Common myeloid progenitor, CD34-positive (primary cell): ENCODE data around the gene CTU1.

ENCODE experiments used
- CTCF ChIA-PET: fragments of 350-600 bp; sonication (Branson Sonifier 250); formaldehyde crosslinking; loops from one replicate; lab custom pipeline; 2021; ENCODE audit warnings: antibody characterized with exemption; lab: Charles Lee
- POLR2A ChIA-PET: fragments of 350-600 bp; sonication (Branson Sonifier 250); formaldehyde crosslinking; loops from one replicate; lab custom pipeline; 2021; ENCODE audit warnings: antibody characterized with exemption; lab: Charles Lee
- DNase-seq, 3 donors: peaks; one replicate each; pipeline versions ENCODE4 v3.0.0 to v3.0.0-alpha.2; 2013
- H3K27ac ChIP-seq, 2 experiments: 1 replicate in 1 of 2; 2 replicates in 1 of 2; pipeline ENCODE4 v1.7.0; 2013; ENCODE audit warnings: inconsistent platforms in 2 of 2, low read length in 2 of 2, mild to moderate bottlenecking in 2 of 2, low read depth in 1 of 2, moderate library complexity in 1 of 2; ENCODE audit not compliant: severe bottlenecking in 2 of 2, insufficient read depth in 1 of 2, poor library complexity in 1 of 2
- H3K27me3 ChIP-seq, 5 experiments: replicated peaks in 2 of 5; 1 replicate in 3 of 5; 2 replicates in 2 of 5; pipeline versions ENCODE4 v1.6.1 to v1.7.0; 2013; ENCODE audit warnings: low read length in 4 of 5, mild to moderate bottlenecking in 2 of 5, moderate library complexity in 2 of 5, inconsistent platforms in 1 of 5; ENCODE audit not compliant: insufficient read depth in 5 of 5, control insufficient read depth in 4 of 5
- H3K36me3 ChIP-seq, 4 experiments: 1 replicate in 2 of 4; 2 replicates in 2 of 4; pipeline versions ENCODE4 v1.6.1 to v1.7.0; 2013; ENCODE audit warnings: low read length in 3 of 4, control low read depth in 1 of 4, mild to moderate bottlenecking in 1 of 4; ENCODE audit not compliant: control insufficient read depth in 4 of 4, insufficient read depth in 4 of 4
- H3K4me1 ChIP-seq, 4 experiments: 1 replicate in 3 of 4; 2 replicates in 1 of 4; pipeline versions ENCODE4 v1.6.1 to v1.7.1; 2013; ENCODE audit warnings: low read length in 3 of 4, mild to moderate bottlenecking in 3 of 4, control low read depth in 1 of 4, inconsistent platforms in 1 of 4, moderate library complexity in 1 of 4; ENCODE audit not compliant: control insufficient read depth in 4 of 4, insufficient read depth in 4 of 4; ENCODE audit errors: control extremely low read depth in 1 of 4
- H3K4me3 ChIP-seq, 7 experiments: 1 replicate in 4 of 7; 2 replicates in 3 of 7; pipeline versions ENCODE4 v1.5.1 to v1.7.0; 2013; ENCODE audit warnings: mild to moderate bottlenecking in 7 of 7, low read length in 6 of 7, moderate library complexity in 6 of 7, inconsistent platforms in 2 of 7, low read depth in 2 of 7, control low read depth in 1 of 7; ENCODE audit not compliant: insufficient read depth in 4 of 7, control insufficient read depth in 1 of 7; ENCODE audit errors: extremely low read depth in 1 of 7
- H3K9me3 ChIP-seq, 5 experiments: 1 replicate in 4 of 5; 2 replicates in 1 of 5; pipeline versions ENCODE4 v1.6.1 to v1.7.1; 2013; ENCODE audit warnings: low read length in 4 of 5, mild to moderate bottlenecking in 2 of 5, inconsistent platforms in 1 of 5, low read depth in 1 of 5, moderate library complexity in 1 of 5; ENCODE audit not compliant: control insufficient read depth in 4 of 5, insufficient read depth in 2 of 5; ENCODE audit errors: control extremely low read depth in 1 of 5
- WGBS: methylation state at CpG from one replicate; pipeline ENCODE4 v1.1.5; 2013; ENCODE audit not compliant: insufficient coverage; 5-methylcytosine and 5-hydroxymethylcytosine counted together

Gene CTU1

DNA sequence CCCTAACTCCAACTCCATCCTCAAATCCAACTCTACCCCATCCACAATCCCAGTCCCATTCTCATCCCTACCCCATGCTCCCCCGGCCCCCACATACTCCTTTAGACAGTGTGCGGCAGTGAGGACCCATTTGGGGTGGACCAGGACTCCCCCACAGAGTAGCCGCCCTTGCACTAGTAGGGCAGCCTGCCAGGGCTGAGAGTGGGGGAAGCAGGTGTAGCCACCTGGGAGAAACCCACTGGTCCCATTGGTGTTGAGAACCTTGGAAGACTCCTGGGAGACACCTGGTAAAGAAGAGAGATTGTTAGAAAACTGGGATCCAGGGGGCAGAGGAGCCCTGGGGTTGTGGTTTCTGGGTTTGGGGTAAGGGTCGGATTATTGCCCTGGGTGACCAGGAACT lies 47.9 kb downstream of the CTU1 start:
- Histone ChIP-seq H3K4me1 (peaks cover 0 to 3% (median under 1%) of the 10 kb centered on the region in 4 experiments), H3K4me3 (no peak overlapping the region), H3K27ac (no peak overlapping the region), H3K36me3 (no peaks in the 10 kb centered on the region), H3K9me3 (peaks cover 0 to 2% (median 0%) of the 10 kb centered on the region in 5 experiments), H3K27me3 (peaks cover 2 to 62% (median 26%) of the 10 kb centered on the region in 5 experiments)
- ChIA-PET CTCF (no interaction called here), POLR2A (no interaction called here)
- no peak for DNase-seq
- WGBS: 80% methylated on average over 1 of the region's 4 CpGs

DNA sequence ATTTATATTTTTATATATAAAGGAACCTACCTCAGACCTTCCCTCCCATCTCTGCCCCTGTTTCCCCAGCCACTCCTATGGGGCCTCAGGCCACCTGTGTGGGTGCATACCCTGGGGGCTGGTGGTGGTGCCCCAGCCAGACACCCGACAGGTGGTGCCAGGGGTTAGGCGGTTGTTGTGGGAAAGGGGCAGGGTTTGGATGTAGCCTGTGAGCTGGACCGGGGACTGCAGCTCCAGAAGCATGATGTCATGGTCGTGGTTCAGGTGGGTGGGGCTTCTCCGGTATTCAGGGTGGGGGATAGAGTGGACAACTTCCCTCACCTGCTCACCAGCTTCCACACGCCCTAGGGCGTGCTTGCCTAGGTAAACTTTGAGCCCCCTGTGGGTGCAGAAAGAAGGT lies 48.5 kb downstream of the CTU1 start:
- peaks cover 2 to 61% (median 31%) of the 10 kb centered on the region in 5 experiments for H3K27me3 ChIP-seq
- H3K4me3 ChIP-seq: no peak overlapping the region
- ChIA-PET CTCF (no interaction called here), POLR2A (no interaction called here)
- DNase-seq: no peak
- no peaks in the 10 kb centered on the region for H3K36me3 ChIP-seq
- 93% methylated on average over 3 of the region's 7 CpGs for WGBS
- no peaks in the 10 kb centered on the region for H3K4me1 ChIP-seq
- peaks cover 0 to 2% (median 0%) of the 10 kb centered on the region in 5 experiments for H3K9me3 ChIP-seq
- H3K27ac ChIP-seq: no peak overlapping the region

DNA sequence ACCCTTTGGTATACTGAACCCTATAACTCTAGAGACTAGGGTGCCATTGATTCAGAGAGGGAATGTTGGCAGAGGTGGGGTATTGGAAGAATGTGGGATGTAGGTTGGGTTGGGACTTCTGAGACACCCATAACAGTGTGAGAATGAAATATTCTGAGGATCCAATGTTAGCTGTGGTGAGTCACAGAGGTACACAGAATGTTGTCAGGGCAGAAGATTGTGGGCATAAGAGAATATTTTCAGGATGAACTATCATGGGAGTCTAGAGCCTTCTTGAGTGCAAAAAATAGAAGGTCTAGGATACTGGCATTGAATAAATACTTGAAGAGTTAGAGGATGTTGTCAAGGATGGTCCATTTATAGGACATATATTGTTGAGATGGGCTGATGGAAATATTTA lies 52.3 kb downstream of the CTU1 start:
- Histone ChIP-seq H3K27me3 (peaks cover 0 to 47% (median 31%) of the 10 kb centered on the region in 5 experiments), H3K4me1 (no peaks in the 10 kb centered on the region), H3K36me3 (no peaks in the 10 kb centered on the region), H3K27ac (no peak overlapping the region), H3K9me3 (no peaks in the 10 kb centered on the region), H3K4me3 (no peak overlapping the region)
- no peak for DNase-seq
- ChIA-PET CTCF (no interaction called here), POLR2A (no interaction called here)
